Measurements from ENCODE around the gene RBBP4.
A peak's percentile ranks its signal among the peaks of the same experiment; 100 is the strongest.

Gene RBBP4

GRCh38 chr1:32650752-32651460 is at the start of gene RBBP4:
Gene RBBP4, plus strand, starts transcription at chr1:32651208. Its CDS starts 99 bp downstream, at chr1:32651307.
- no peak for TF ChIP-seq CTCF (conservative IDR thresholded peaks at IDR 0.05; ENCODE audit: low read depth, low read length)
- peak within 1 kb of the TSS; percentile 88 for H3K4me3 ChIP-seq (ENCODE audit: low read depth, low read length)
- peak; percentile 98 for DNase-seq (ENCODE audit: low read depth)

- H3K4me3 ChIP-seq (ENCODE audit: low read depth, low read length) = no peak overlapping the region
- no peak for DNase-seq (ENCODE audit: low read depth)
- no peak for TF ChIP-seq CTCF (conservative IDR thresholded peaks at IDR 0.05; ENCODE audit: low read depth, low read length)
Observed at GRCh38 chr1:32605711-32606424, 45.1 kb upstream of the RBBP4 start.

GRCh38 chr1:32606565-32607371 is 44.2 kb upstream of the RBBP4 start:
- no peak for TF ChIP-seq CTCF (conservative IDR thresholded peaks at IDR 0.05; ENCODE audit: low read depth, low read length)
- DNase-seq (ENCODE audit: low read depth) = no peak
- no peak overlapping the region for H3K4me3 ChIP-seq (ENCODE audit: low read depth, low read length)

GRCh38 chr1:32609180-32609579 is 41.8 kb upstream of the RBBP4 start:
- no peak for TF ChIP-seq CTCF (conservative IDR thresholded peaks at IDR 0.05; ENCODE audit: low read depth, low read length)

GRCh38 chr1:32611859-32612188 is 39.2 kb upstream of the RBBP4 start:
- peak overlapping the region; percentile 64 for H3K4me3 ChIP-seq (ENCODE audit: low read depth, low read length)
- no peak for DNase-seq (ENCODE audit: low read depth)
- no peak for TF ChIP-seq CTCF (conservative IDR thresholded peaks at IDR 0.05; ENCODE audit: low read depth, low read length)

More at GRCh38 chr1:32609180-32609579, 41.8 kb upstream of the RBBP4 start:
- no peak for DNase-seq (ENCODE audit: low read depth)
- no peak overlapping the region for H3K4me3 ChIP-seq (ENCODE audit: low read depth, low read length)

GRCh38 chr1:32612189-32612881 is 38.7 kb upstream of the RBBP4 start:
- H3K4me3 ChIP-seq (ENCODE audit: low read depth, low read length) = peak overlapping the region; percentile 64

More at GRCh38 chr1:32612189-32612881, 38.7 kb upstream of the RBBP4 start:
- peak; percentile 74 for DNase-seq (ENCODE audit: low read depth)
- peak; percentile 20 for TF ChIP-seq CTCF (conservative IDR thresholded peaks at IDR 0.05; ENCODE audit: low read depth, low read length)
